WI38 (cell line): ENCODE results near the gene MINK1.

Source experiments
- H3K4me3 ChIP-seq: 2 replicates; pipeline ENCODE4 v1.5.1; 2011; ENCODE audit warnings: low read depth, mild to moderate bottlenecking, control low read depth, low read length
- TF ChIP-seq, protein P1 (sequence below): IDR thresholded peaks from 2 replicates; pipeline ENCODE4 v1.5.1; 2012; ENCODE audit warnings: low read depth, mild to moderate bottlenecking, control low read depth, low read length

MINK1 gene

DNA sequence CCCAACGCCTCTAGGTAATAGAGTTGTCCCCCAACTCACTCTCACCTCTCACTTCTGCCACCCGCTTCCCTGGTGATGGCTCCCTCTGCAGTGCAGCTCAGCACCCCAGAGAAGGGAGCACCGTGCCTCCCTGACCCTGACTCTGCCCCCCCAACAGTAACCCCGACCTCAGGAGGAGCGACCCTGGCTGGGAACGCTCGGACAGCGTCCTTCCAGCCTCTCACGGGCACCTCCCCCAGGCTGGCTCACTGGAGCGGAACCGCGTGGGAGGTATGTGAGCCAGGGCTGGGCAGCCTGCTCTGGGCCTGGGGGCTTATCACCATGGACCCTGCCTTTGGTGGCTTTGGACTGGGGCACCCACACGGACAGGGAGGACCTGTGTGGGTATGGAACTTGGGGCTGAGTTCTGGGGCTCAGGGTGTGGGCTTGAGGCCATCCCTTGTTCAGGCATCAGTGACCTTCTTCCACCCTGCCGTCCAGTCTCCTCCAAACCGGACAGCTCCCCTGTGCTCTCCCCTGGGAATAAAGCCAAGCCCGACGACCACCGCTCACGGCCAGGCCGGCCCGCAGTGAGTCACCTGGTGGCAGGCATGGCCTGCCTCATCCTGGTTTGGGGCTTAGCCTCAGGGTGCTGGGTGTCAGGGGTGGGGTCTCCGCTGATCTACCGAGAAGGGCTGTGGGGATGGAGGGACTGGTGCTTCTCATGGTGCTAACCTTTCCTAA is 59.5 kb downstream of the MINK1 start:
- H3K4me3 ChIP-seq, result no peak overlapping the region
- TF ChIP-seq, protein P1, sequence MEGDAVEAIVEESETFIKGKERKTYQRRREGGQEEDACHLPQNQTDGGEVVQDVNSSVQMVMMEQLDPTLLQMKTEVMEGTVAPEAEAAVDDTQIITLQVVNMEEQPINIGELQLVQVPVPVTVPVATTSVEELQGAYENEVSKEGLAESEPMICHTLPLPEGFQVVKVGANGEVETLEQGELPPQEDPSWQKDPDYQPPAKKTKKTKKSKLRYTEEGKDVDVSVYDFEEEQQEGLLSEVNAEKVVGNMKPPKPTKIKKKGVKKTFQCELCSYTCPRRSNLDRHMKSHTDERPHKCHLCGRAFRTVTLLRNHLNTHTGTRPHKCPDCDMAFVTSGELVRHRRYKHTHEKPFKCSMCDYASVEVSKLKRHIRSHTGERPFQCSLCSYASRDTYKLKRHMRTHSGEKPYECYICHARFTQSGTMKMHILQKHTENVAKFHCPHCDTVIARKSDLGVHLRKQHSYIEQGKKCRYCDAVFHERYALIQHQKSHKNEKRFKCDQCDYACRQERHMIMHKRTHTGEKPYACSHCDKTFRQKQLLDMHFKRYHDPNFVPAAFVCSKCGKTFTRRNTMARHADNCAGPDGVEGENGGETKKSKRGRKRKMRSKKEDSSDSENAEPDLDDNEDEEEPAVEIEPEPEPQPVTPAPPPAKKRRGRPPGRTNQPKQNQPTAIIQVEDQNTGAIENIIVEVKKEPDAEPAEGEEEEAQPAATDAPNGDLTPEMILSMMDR, result no peak

DNA sequence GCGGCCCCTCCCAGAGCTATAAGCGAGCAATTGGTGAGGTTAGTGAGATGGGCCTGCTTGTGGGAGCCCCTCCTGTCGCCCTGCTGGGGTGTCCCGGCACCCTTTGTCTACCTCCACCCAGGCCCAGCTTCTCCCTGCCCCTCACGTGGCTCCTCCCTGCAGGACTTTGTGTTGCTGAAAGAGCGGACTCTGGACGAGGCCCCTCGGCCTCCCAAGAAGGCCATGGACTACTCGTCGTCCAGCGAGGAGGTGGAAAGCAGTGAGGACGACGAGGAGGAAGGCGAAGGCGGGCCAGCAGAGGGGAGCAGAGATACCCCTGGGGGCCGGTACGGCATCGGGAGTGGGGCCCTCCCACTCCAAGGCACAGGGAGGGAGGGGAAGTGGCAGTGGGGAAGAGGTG is 60.1 kb downstream of the MINK1 start:
- no peak overlapping the region for H3K4me3 ChIP-seq
- TF ChIP-seq, protein P1, result no peak

DNA sequence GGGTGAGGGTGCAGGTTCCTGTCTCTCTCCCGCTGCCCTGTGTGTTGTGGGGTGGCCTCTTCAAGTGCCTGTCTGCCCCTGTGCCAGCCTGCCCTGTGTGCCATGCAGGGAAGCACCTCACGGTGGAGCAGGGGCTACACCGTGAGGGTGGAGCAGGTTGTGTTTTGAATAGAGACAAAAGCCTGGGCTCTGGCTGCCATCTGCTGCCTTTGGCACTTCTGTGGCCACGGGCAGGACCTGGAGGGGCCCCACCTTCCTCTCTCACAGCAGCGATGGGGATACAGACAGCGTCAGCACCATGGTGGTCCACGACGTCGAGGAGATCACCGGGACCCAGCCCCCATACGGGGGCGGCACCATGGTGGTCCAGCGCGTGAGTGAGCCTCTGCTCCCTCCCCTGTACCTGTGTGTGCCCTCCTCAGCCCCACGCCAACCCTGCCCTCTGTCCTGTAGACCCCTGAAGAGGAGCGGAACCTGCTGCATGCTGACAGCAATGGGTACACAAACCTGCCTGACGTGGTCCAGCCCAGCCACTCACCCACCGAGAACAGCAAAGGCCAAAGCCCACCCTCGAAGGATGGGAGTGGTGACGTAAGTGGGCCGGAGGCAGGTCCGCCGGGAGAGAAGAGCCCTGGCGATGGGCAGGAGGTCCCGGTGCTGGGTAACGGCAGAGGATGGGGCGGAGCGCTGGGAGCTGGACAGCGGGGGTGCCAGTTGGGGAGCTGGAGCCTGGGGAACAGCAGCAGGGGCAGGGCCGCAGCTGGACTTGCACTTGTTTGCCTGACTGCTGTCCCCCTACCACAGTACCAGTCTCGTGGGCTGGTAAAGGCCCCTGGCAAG is 60.8 kb downstream of the MINK1 start:
- TF ChIP-seq, protein P1, result no peak
- H3K4me3 ChIP-seq, result no peak overlapping the region

DNA sequence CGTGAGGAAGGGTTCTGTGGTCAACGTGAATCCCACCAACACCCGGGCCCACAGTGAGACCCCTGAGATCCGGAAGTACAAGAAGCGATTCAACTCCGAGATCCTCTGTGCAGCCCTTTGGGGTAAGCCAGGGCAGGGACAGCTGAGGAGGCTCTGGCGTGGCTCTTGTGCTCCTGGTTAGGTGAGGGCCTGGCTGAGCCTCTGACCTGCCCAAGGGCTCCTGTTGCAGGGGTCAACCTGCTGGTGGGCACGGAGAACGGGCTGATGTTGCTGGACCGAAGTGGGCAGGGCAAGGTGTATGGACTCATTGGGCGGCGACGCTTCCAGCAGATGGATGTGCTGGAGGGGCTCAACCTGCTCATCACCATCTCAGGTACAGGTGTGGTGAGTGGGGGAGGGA is 62.0 kb downstream of the MINK1 start:
- TF ChIP-seq, protein P1, result no peak
- H3K4me3 ChIP-seq, result no peak overlapping the region

DNA sequence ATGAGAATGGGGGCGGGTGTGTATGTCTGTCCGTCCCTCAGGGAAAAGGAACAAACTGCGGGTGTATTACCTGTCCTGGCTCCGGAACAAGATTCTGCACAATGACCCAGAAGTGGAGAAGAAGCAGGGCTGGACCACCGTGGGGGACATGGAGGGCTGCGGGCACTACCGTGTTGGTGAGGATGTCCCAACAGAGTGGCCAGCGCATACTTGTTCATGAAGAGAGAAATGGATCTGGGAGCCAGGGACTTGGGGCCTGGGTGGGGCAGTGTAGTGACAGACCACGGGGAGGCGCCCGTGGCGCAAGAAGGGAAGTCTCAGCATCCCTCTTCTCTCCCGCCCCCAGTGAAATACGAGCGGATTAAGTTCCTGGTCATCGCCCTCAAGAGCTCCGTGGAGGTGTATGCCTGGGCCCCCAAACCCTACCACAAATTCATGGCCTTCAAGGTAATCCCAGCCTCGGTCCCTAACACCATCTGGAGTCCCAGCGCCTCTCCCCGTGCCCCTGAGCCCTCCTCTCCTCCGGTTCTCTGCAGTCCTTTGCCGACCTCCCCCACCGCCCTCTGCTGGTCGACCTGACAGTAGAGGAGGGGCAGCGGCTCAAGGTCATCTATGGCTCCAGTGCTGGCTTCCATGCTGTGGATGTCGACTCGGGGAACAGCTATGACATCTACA is 62.7 kb downstream of the MINK1 start:
- TF ChIP-seq, protein P1, result no peak
- no peak overlapping the region for H3K4me3 ChIP-seq

DNA sequence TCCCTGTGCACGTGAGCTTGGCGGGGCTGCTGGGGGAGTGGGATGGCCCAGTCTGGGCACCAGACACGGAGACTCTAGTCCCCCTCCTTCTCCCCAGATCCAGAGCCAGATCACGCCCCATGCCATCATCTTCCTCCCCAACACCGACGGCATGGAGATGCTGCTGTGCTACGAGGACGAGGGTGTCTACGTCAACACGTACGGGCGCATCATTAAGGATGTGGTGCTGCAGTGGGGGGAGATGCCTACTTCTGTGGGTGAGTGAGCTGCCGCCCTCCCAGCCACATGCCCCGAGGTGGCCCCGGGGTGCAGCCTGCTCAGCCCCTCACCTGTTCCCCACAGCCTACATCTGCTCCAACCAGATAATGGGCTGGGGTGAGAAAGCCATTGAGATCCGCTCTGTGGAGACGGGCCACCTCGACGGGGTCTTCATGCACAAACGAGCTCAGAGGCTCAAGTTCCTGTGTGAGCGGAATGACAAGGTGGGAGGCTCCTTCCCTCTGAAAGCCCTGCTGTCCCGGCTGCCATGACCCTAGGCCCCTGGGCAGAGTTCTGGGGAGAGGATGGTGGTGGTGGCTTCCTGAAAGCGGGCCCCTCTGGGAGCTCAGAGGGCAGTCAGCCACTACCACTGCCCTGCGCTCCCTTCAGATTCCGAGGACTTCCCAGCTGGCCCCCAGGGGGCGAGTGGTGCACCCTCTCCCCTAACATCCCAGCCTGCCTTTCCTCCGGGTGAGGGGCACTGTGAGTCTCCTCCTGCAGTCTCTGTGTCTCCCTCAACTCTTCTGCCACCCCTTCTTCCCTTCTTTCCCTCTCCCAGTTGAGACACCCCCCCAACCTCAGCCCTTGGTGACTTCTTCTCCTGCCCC is 63.4 kb downstream of the MINK1 start:
- TF ChIP-seq, protein P1, result no peak
- no peak overlapping the region for H3K4me3 ChIP-seq
